LNCaP clone FGC (cell line): Measurements from ENCODE around the gene AVPI1.
"Not testable (repeated sequence)": the region's sequence is repeated elsewhere in the genome, so short reads cannot be mapped to it uniquely, and the experiment has no call there.

Experiments
- DNase-seq: peaks from one replicate; pipeline ENCODE4 v3.0.0-alpha.2; 2011; ENCODE audit warnings: low read depth
- H3K4me3 ChIP-seq: 2 replicates; pipeline ENCODE4 v1.5.1; 2011; ENCODE audit warnings: mild to moderate bottlenecking, low read depth, low read length, control low read depth
- TF ChIP-seq, protein P1 (sequence below): IDR thresholded peaks from 2 replicates; pipeline ENCODE4 v1.5.1; 2012; ENCODE audit warnings: mild to moderate bottlenecking; ENCODE audit not compliant: control insufficient read depth, insufficient read depth; ENCODE audit errors: extremely low read depth

AVPI1 gene

GRCh38 chr10:97667463-97667862, 19.6 kb downstream of the AVPI1 start:
- DNase-seq, result no peak
- TF ChIP-seq, protein P1, sequence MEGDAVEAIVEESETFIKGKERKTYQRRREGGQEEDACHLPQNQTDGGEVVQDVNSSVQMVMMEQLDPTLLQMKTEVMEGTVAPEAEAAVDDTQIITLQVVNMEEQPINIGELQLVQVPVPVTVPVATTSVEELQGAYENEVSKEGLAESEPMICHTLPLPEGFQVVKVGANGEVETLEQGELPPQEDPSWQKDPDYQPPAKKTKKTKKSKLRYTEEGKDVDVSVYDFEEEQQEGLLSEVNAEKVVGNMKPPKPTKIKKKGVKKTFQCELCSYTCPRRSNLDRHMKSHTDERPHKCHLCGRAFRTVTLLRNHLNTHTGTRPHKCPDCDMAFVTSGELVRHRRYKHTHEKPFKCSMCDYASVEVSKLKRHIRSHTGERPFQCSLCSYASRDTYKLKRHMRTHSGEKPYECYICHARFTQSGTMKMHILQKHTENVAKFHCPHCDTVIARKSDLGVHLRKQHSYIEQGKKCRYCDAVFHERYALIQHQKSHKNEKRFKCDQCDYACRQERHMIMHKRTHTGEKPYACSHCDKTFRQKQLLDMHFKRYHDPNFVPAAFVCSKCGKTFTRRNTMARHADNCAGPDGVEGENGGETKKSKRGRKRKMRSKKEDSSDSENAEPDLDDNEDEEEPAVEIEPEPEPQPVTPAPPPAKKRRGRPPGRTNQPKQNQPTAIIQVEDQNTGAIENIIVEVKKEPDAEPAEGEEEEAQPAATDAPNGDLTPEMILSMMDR, result no peak
- H3K4me3 ChIP-seq, result no peak overlapping the region

DNA sequence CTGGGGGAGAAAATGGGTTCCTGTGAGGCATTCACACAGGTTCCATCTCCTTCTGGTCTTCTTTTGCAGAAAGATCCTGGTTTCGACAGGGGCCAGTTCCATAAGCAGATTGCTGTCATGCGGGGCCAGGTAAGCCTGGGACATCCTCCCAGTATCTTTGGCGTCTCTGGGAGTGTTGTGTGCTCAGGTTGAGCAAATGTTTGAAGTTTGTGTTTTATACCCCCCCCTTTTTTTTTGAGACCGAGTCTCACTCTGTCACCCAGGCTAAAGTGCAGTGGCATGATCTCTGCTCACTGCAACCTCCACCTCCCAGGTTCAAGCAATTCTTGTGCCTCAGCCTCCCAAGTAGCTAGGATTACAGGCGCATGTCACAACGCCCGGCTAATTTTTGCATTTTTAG, 20.0 kb downstream of the AVPI1 start:
- TF ChIP-seq, protein P1, result no peak
- no peak for DNase-seq

GRCh38 chr10:97664282-97664850, 22.7 kb downstream of the AVPI1 start:
- no peak for DNase-seq
- no peak overlapping the region for H3K4me3 ChIP-seq
- TF ChIP-seq, protein P1, result no peak

More for the DNA sequence above, 20.0 kb downstream of the AVPI1 start:
- H3K4me3 ChIP-seq, result no peak overlapping the region

GRCh38 chr10:97659589-97659988, 27.5 kb downstream of the AVPI1 start:
- no peak overlapping the region for H3K4me3 ChIP-seq
- no peak for DNase-seq
- TF ChIP-seq, protein P1, result no peak

DNA sequence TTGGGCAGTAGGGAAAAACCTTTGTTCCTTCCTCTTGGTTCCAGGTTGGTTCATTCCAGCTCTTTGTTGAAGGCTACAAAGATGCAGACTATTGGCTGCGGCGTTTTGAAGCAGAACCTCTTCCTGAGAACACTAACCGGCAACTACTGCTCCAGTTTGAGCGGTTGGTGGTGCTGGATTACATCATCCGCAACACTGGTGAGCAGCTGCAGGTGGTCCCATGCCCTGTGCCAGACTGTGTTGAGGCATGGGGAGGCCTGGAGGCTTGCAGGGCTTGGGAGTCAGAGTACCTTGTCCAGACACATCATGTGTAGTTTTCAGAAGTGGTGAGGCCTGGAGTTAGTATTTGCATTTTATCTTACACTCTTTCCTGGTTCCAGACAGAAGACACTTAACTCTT, 30.3 kb downstream of the AVPI1 start:
- no peak for DNase-seq
- H3K4me3 ChIP-seq, result no peak overlapping the region
- TF ChIP-seq, protein P1, result no peak

DNA sequence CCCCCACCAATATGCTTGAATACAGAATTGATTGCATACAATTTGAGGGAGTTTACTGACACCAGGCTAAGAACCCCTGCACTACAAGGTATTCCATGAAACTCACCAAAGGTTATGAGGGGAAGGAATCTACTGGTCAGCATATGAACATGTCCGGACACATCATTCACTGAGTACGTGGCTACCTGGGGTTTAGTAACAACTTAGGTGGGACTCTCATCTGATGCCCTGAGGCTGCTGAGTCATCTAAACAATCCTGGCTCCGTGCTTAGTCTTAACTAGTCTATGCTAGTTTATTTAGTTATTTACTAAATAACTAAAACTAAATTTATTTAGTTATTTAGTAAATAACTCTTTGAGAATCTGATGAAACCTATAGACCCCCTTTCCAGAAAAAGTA, 35.3 kb downstream of the AVPI1 start:
- no peak overlapping the region for H3K4me3 ChIP-seq
- TF ChIP-seq, protein P1, result no peak
- DNase-seq, result no peak

GRCh38 chr10:97650726-97651125, 36.3 kb downstream of the AVPI1 start:
- no peak for DNase-seq
- TF ChIP-seq, protein P1, result no peak
- H3K4me3 ChIP-seq, result no peak overlapping the region

DNA sequence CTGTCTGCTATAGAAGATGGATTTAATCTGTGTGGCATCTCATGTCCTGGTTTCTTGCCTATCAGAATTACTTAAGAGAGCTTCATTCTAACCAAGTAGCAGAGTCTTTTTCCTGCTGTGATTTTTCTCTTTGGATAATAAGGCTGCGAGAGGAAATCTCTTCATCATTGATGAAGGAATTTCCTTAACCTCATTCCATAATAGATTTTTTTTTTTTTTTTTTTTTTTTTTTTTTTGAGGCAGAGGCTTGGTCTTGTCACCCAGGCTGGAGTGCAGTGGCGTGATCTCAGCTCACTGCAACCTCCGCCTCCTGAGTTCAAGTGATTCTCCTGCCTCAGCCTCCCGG, 37.7 kb downstream of the AVPI1 start:
- not testable (repeated sequence) for DNase-seq, H3K4me3 ChIP-seq
